GM21737 (cell line): ENCODE measurements around the gene SMARCD2.
"Not testable (repeated sequence)": the region's sequence is repeated elsewhere in the genome, so short reads cannot be mapped to it uniquely, and the experiment has no call there.

Experiments used
- ATAC-seq: cut with Tn5 transposase; IDR thresholded peaks from one replicate; pipeline ENCODE4 v1.9.1; 2021; ENCODE audit warnings: mild to moderate bottlenecking, moderate library complexity; ENCODE audit not compliant: unreplicated experiment

SMARCD2 gene

GRCh38 chr17:63816123-63816522 lies 26.4 kb downstream of the SMARCD2 start:
- no peak for ATAC-seq

GRCh38 chr17:63809970-63810369 lies 32.5 kb downstream of the SMARCD2 start:
- no peak for ATAC-seq

GRCh38 chr17:63805591-63805990 lies 36.9 kb downstream of the SMARCD2 start:
- ATAC-seq: no peak

- ATAC-seq: no peak
Measured at GRCh38 chr17:63804328-63804727, 38.2 kb downstream of the SMARCD2 start.

- no peak for ATAC-seq
Measured at GRCh38 chr17:63800783-63801182, 41.7 kb downstream of the SMARCD2 start.

GRCh38 chr17:63798572-63799106 lies 43.8 kb downstream of the SMARCD2 start:
- ATAC-seq: no peak

GRCh38 chr17:63796375-63796774 lies 46.1 kb downstream of the SMARCD2 start:
- not testable (repeated sequence) for ATAC-seq

- ATAC-seq: no peak
Measured at GRCh38 chr17:63792055-63792729, 50.3 kb downstream of the SMARCD2 start.

- no peak for ATAC-seq
Measured at GRCh38 chr17:63790057-63790456, 52.4 kb downstream of the SMARCD2 start.

- no peak for ATAC-seq
Measured at GRCh38 chr17:63786971-63787711, 55.3 kb downstream of the SMARCD2 start.

- no peak for ATAC-seq
Measured at GRCh38 chr17:63786117-63786516, 56.4 kb downstream of the SMARCD2 start.

- no peak for ATAC-seq
Measured at GRCh38 chr17:63785556-63785955, 56.9 kb downstream of the SMARCD2 start.

GRCh38 chr17:63783522-63783921 lies 59.0 kb downstream of the SMARCD2 start:
- ATAC-seq: no peak
